CD4-positive, alpha-beta T cell treated with Interleukin-6 at 100 ng/mL for 8 hours (primary cell): ENCODE data around the gene BIK.

Experiments
- DNase-seq: peaks from one replicate; pipeline ENCODE4 v3.0.0-alpha.2; 2020; ENCODE audit warnings: mixed read lengths, low spot score

BIK gene

DNA sequence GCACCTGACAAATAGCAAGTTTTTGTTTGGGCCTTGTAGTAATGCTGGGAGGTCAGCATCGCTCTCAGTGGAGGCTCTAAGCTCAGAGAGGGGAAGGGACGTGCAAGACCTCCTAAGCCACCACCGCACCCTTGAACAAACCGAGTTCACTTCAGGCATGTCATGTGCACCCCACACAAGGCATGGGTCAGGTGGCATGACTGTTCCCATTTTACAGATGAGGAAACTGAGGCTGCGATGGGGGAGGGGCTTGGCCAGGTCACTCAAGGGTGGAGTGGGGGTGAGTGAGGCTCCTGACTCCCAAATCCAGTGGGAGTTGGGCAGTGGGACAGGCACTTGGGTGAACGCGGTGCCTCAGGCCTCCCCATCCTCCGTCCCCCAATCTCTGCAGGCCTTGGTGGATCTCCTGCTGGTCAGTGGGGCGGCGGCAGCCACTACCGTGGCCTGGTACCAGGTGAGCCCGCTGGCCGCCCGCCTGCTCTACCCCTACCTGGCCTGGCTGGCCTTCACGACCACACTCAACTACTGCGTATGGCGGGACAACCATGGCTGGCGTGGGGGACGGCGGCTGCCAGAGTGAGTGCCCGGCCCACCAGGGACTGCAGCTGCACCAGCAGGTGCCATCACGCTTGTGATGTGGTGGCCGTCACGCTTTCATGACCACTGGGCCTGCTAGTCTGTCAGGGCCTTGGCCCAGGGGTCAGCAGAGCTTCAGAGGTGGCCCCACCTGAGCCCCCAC, 52.0 kb downstream of the BIK start:
- DNase-seq, result no peak

DNA sequence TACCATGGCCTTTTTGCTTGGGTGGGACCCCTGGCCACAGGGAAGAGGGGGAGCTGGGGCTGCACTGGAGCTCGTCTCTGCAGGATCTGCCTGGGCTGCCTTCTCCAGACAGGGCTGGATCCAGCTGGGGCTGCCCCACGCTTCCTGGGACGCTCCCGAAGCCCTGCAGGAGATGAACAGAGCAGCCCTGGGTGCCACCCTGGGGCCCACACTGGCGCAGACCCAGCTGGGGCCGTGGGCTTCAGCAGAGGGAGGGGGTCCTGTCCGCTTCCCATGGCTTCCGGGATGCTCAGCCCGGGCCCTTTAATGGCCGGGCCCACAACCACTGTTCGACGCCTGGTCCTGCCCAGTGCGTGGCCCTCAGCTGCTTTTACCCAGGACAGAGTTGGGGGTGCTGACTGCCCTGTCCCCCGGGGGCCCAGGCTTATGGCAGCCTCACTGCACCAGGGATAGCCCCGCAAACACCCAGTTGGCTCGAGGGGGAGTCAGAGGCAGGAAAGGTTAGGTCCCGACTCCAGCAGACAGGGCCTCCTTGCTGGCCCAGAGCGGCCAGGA, 52.8 kb downstream of the BIK start:
- no peak for DNase-seq

DNA sequence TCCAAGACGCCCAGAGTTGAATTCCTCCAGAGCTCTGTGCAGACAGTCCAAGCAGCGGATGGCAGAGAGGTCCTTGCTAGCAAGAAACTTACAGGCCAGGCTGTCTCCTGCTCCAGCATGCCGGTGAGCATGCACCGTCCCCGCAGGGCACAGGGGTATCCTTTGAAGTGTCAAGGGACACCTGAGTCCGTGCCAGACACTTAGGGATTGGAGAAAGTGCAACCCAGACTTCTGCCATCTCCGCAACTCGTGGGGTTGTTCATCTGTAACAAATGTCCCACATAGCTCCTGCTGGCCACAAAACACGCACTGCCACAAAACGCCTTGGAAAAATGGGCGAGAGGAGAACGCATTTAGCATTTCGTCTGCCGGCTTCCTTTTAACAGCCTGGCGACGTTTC, 54.1 kb downstream of the BIK start:
- no peak for DNase-seq

DNA sequence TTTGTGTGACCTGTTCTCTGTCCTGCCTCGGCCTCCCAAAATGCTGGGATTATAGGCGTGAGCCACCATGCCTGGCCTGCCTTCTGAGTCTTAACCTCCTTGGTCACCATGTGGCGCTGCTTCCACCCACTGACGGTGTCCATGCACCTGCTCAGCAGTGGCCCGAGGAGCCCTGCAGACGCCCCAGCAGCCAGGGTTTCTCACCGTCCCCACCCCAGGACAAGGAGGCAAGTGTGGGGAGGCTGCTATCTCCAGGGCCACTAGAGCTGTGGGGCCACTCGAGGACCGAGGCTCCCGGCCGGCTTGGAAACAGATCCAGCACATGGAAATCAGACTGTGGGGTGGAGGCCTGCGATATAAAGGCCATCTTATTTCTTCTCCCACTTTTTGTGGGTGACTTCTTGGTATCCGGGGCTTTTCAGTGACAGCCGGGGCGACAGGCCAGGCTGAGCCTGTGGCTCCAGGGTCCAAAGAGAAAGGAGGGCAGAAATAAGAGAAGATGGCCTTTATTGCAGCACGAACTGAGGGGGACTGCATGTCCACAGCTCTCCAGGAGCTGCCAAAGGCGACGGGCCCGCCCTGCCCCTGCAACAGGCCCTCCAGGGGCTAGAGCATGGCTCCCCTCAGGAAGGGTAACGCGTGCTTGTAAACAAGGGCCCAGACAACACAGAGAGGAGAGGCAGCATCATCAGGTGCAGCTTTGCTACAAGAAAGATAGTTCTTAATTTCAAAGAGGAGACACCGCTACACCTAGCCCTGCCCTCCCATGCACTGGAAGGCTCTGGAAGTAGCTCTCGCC, 55.8 kb downstream of the BIK start:
- DNase-seq, result no peak

DNA sequence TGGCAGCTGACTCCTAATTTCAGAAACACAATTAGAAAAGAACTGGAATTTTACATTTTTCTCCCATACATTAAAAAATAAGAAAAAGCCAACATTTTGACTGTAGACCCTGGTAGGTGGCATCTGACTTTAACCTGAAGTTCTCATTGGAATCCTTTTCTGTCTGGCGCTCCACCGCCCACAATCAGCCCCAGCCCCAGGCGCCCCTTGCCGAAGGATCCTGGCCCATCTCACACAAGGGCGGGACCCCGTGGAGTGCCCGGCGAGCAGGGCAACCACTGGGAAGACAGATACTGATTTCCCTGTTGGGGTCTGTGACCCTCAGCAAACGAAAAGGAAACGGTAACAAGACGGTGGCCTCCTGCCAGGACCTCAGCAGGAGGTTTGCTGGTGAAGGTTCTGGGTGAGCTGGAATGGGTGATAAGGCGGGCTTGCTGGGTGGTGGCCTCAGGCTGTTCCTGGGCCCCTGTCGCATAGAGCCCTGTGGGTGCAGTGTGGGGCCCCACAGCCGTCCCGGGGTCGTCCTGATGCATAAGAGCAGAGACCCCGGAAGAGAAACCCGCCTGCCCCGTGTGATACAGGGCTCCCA, 56.5 kb downstream of the BIK start:
- no peak for DNase-seq

DNA sequence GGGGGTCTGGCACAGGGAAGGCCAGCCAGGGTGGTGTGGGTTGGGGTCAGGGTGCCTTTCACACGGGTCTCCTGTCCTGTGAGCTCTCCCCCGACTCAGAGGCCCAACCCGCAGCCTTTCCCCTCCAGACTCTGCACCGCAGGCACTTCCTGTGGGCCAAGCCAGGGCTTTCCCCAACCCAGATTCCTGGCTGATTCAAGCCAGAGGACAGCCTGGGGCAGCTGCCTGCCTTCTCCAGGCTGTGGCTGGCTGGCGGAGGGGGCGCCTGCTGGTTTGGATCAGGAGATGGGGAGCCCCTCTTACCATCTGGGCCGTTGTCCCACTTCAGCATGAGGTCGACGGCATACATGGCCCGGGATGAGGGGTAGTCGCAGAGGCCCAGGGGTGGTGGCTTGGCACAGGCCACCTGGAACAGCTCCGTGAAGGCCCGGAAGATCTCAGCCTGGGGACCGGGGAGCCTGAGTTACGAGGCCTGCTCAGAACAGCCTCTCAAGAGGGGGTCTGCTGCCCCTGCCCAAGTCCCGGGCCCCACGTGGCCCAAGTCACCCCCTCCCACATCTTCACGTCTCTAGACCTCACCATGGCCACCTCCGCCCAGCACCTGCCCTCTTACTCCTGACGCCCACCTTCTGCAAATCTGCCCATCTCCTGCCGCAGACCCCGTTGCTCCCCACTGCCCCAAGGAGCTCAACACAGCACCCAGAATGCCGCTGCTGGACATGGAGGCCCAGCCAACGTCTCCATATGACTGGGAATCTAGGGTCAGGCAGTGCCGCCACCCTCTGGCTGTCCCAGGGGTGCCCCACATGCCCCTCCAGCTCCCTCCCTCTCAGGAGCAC, 58.1 kb downstream of the BIK start:
- no peak for DNase-seq

DNA sequence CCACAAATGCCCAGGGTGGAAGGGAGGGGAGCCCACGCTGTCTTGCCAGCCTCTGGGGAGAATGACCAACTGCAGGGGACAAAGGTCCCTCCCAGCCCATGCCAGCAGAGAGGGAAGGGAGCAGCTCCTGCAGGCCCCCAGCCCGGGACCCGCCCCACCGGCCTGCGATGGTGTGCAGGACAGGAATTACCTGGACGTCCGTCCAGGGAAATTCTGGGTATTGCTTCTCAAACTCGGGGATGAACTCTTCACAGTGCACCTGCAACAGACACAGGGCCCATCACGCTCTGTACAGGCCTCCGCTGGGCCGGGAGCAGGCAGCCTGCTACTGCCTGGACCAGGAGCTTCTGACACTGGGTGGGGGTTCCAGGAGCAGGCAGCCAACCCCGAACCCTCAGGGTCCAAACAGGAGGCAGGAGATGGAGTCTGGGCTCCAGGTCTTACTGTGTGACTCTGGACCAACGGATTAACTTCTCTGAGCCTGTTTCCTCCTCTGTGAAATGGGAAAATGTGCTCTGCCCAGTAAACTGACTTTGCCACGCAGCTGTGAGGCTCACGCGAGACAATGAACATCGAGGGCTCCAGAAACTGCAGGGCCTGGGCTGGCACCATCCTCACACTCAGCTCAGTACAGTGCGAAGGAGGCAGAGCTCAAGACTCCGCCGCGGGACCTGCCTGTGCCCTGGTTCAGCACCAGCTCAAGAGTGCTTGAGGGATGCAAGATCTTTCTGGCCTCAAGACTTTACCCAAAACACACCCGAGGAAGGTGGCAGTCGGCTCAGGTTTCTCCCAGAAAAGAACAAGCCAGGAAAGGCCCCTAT, 59.0 kb downstream of the BIK start:
- DNase-seq, result no peak

DNA sequence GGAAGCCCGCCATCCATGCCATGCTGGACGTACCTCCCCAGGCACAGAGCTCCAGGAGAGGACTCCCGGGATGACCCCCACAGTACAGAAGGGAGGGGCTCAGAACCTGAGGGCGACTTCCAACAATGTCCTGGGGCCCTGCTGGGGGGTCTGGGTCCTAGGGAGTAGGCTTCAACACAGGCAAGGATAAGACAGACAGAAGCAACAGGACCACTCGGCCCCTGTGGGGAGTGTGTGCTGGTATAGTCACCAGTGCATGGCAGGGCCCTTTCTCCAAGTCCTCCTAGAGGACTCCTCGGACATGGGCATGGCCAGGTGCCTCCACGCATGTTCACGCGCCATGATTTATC, 59.6 kb downstream of the BIK start:
- no peak for DNase-seq

DNA sequence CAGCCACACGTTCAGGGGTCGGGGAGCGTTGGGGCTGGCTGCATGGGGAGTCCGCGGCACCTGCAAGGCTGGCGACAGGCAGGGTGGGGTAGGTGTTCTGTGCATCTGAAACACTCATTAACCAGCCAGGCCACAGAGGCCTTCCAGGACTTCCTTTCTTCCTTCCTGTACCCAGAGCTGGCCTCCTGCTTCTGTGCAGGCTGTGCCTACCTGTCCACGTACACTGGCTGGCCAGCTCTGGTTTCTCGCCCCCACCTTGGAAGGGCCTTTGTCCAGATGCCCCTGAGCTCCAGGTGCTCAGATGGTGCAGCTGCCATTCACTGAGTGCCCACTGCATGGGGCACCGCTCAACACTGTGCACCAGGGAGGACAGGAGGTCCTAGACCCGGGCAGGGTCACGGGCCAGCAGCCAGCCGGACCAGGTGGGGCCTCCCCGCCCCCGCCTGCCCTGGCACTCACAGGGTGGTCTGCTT, 60.5 kb downstream of the BIK start:
- DNase-seq, result no peak

DNA sequence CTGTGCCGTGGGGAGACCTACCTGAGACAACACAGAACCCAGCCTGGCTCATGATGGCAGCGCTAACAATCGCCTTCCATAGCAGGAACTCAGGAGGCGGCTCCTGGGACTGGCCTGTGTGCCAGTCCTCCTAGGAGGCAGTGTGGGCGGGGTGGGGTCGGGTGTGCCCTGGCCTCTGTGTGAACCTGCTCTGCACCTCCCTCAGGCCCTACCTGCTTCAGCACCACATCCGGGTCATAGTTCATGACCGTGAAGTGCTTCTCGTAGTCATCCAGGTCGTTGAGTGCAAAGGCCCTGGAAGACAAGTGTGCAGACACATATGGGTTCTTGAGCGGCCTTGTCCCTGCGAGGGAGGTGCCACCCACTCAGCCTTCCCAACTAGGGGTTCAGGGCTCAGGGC, 61.1 kb downstream of the BIK start:
- DNase-seq, result no peak

DNA sequence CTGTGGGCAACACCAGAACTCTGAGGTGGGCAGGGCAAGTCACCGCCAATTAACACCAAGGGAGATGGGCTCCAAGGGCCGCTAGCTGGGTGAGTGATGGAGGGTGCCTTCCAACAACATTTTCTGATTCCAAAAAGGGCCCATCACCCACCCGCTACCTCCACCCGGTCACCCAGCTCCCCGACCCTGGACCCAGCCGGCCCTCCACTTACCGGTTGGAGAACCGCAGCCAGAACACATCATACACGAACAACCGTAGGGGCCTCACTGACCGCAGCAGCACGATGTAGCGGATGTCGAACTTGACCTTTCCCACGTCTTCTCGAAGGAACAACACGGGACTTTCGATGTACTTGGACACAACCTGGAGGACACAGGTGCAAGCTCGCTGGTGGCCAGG, 61.6 kb downstream of the BIK start:
- DNase-seq, result no peak

DNA sequence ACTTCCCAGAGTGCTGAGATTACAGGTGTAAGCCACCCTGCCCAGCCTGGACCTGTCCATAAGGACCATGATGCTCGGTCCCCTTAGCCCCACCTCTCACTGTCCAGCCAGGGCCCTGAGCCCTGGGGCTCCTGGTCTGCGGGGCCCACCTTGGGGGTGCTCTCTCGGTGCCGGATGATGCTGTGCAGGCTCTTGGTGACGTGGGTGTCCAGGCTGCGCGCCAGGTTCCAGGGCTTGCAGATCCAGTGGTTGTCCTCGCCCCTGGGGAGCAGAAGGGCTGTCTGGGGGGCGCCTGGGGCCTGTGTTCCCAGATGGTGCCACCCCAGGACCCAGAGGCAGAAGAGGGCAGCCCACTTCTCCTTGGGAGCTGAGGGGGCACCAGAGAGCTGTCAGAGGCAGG, 63.0 kb downstream of the BIK start:
- DNase-seq, result no peak

DNA sequence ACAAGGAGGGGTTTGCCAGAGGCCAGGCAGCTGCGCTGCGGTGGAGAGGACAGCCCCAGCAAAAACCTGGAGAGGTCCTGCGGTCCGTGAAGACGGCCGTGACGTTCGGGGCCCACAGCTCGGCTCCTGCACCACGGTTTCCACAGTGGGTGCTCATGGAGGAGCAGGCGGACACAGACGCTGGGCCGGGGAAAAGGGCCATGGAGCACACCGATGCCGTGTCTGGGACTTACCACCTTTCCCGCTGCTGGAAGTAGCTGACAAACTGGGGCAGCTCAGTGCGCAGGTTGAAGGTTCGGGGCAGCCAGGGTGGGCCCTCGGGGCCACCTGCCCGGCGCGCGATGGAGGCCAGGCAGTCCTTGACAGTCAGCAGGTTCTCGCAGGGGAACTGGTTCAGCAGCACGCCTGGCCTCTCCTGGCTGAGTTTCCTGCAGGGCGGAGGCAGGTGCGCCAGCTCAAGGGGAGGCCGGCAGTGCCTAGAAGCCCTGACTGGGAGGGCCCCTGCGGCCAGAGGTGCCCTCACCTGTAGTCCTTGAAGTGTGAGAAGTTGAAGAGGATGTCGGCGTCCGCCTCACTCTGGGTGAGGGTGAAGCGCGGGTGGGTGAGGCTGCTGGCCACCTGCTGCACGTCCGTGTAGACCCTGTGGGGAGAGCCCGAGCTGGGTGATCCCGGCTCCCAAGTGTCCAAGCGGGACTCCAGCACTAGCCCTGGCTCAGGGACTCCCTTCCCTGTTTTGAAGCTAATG, 63.6 kb downstream of the BIK start:
- no peak for DNase-seq

DNA sequence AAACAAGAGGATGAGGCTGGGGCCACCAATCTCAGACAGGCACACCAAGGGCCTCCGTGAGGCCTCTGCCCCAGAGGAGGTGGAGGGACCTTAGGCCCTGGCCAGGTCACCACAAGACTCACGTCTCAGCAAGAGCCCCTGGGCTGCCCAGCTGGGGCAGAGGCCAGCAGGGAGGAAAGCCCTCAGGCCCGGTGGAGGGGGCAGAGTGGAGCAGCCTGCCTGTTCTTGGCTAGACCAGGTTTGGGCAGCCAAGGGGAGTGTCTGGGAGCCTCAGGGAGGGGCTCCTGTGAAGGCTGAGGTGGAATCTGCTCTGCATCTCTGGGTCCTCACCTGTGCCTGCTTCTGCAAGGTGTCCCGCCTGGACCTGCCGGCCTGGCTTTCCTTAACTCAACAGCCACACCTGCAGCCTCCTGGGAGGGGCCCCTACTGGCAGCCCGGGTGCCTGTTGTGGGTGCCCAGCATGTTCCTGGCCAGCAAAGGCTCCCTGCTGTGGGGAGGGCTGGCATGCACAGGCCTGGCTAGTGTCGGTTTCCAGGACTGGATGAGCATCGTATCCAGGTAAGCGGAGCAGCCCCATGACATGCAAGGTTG, 64.5 kb downstream of the BIK start:
- no peak for DNase-seq

DNA sequence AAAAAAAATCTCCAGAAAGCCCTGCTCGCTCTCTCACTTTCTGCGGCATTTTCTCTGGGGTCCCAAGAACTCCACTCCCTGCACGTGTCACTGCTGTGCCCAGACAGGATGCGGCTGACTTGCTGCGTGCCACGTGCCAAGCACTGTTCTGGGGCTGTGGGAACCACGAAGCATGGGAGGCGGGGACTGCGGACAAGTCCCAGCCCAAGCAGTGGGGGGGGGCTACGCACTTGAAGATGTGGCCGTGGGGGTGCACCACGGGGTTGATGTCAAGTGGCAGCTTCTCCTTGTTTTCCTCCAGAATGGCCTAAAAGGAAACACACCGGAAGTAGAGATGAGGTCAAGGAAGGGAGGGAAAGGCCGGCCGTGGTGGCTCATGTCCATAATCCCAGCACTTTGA, 65.5 kb downstream of the BIK start:
- no peak for DNase-seq

DNA sequence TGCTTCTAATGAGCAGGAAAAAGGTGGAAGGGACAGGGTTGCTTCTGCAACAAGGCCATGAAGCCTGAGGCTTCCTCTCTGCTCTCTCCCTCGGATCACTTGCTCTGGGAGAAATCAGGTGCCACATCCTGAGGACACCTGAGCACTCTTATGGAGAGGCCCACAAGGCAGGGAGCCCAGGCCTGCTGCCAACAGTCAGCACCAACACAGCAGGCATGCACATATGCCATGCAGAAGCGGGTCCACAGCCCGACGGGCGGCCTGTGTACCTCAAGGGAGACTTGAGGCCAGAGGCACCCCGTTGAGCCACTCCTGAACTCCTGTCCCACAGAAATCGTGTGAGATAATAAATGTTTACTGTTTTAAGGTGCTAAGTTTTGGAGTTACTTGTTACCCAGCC, 66.9 kb downstream of the BIK start:
- DNase-seq, result no peak
